H1 (cell line): ENCODE data around the gene DOP1B. TPM values are rescaled to one million over a fixed set of nuclear protein-coding genes. Genes with fewer than 3 reads are reported as not detected.

Experiments used
- CTCF ChIA-PET: fragments of 300-600 bp; sonication (Branson Sonifier 250); formaldehyde crosslinking; loops from one replicate; lab custom pipeline; 2021; ENCODE audit not compliant: partially characterized antibody; lab: Charles Lee
- POLR2A ChIA-PET: fragments of 300-600 bp; sonication (Branson Sonifier 250); formaldehyde crosslinking; loops from one replicate; lab custom pipeline; 2021; ENCODE audit warnings: inconsistent platforms; ENCODE audit not compliant: partially characterized antibody; lab: Charles Lee
- DNase-seq, 2 experiments: peaks; one replicate each; pipeline versions ENCODE4 v3.0.0 to v3.0.0-alpha.2; 2010 to 2022; ENCODE audit warnings: low spot score in 2 of 2, low read depth in 1 of 2, mixed read lengths in 1 of 2
- FAIRE-seq: peaks from 2 replicates; lab custom pipeline; 2011; peaks lifted over from hg19 to GRCh38; lab: Jason Lieb, UNC
- H2AFZ ChIP-seq: 2 replicates; pipeline ENCODE4 v1.8.1; 2012; ENCODE audit warnings: low read length, inconsistent platforms
- H2AK5ac ChIP-seq: 2 replicates; pipeline ENCODE4 v1.6.1; 2013; ENCODE audit warnings: low read depth, low read length
- H2BK120ac ChIP-seq: replicated peaks from 2 replicates; pipeline ENCODE3; 2013; ENCODE audit warnings: low read depth, low read length, inconsistent platforms
- H2BK12ac ChIP-seq: 2 replicates; pipeline ENCODE4 v1.6.1; 2013; ENCODE audit warnings: low read depth, low read length
- H2BK15ac ChIP-seq: 2 replicates; pipeline ENCODE4 v1.6.1; 2013; ENCODE audit warnings: low read length
- H2BK20ac ChIP-seq: 2 replicates; pipeline ENCODE4 v1.6.1; 2013; ENCODE audit warnings: low read length
- H2BK5ac ChIP-seq: 2 replicates; pipeline ENCODE4 v1.6.1; 2013; ENCODE audit warnings: low read depth, low read length
- H3K14ac ChIP-seq: 2 replicates; pipeline ENCODE4 v1.6.1; 2013; ENCODE audit warnings: inconsistent platforms; ENCODE audit not compliant: insufficient read length
- H3K18ac ChIP-seq: 2 replicates; pipeline ENCODE4 v1.6.1; 2013; ENCODE audit warnings: low read length; ENCODE audit errors: extremely low read depth
- H3K23ac ChIP-seq: 2 replicates; pipeline ENCODE4 v1.6.1; 2013; ENCODE audit warnings: inconsistent platforms; ENCODE audit not compliant: insufficient read length
- H3K23me2 ChIP-seq: 2 replicates; pipeline ENCODE4 v1.6.1; 2013; ENCODE audit warnings: low read depth, low read length
- H3K27ac ChIP-seq: 2 replicates; pipeline ENCODE4 v1.6.1; 2011; ENCODE audit warnings: low read depth, low read length, inconsistent platforms
- H3K27me3 ChIP-seq, 4 experiments: replicated peaks in 1 of 4; 1 replicate in 1 of 4; 2 replicates in 3 of 4; pipeline versions ENCODE4 v1.6.1 to v1.8.1; 2011 to 2013; ENCODE audit warnings: low read length in 3 of 4, mild to moderate bottlenecking in 3 of 4, inconsistent platforms in 2 of 4, mixed read lengths in 2 of 4, moderate library complexity in 1 of 4; ENCODE audit not compliant: control insufficient read depth in 3 of 4, insufficient read depth in 3 of 4; ENCODE audit errors: extremely low read depth in 1 of 4
- H3K36me3 ChIP-seq, 4 experiments: 2 replicates each; pipeline versions ENCODE4 v1.6.1 to v1.8.1; 2011 to 2013; ENCODE audit warnings: mild to moderate bottlenecking in 4 of 4, low read length in 3 of 4, moderate library complexity in 2 of 4, control low read depth in 1 of 4, inconsistent platforms in 1 of 4; ENCODE audit not compliant: insufficient read depth in 4 of 4, control insufficient read depth in 2 of 4
- H3K4ac ChIP-seq: replicated peaks from 2 replicates; pipeline ENCODE3; 2013; ENCODE audit warnings: low read length, low read depth, mixed read lengths, inconsistent platforms; ENCODE audit not compliant: insufficient read length
- H3K4me1 ChIP-seq, 4 experiments: replicated peaks in 1 of 4; 1 replicate in 1 of 4; 2 replicates in 3 of 4; pipeline versions ENCODE4 v1.6.1 to v1.8.1; 2011 to 2013; ENCODE audit warnings: low read length in 3 of 4, inconsistent platforms in 2 of 4, mixed read lengths in 1 of 4; ENCODE audit not compliant: insufficient read depth in 4 of 4, control insufficient read depth in 3 of 4
- H3K4me2 ChIP-seq, 2 experiments: 2 replicates each; pipeline versions ENCODE4 v1.6.1 to v1.8.1; 2011 to 2013; ENCODE audit warnings: low read depth in 2 of 2, low read length in 2 of 2, control low read depth in 1 of 2, inconsistent platforms in 1 of 2, mild to moderate bottlenecking in 1 of 2; ENCODE audit not compliant: insufficient read depth in 1 of 2
- H3K4me3 ChIP-seq, 4 experiments: fragments of 200-600, 300-600 bp in 1 of 4; sonication (generic), shearing (Covaris generic), sonication (Bioruptor Twin) in 1 of 4; 2 replicates each; pipeline versions ENCODE4 v1.5.1 to v1.8.1; 2011 to 2016; ENCODE audit warnings: low read length in 4 of 4, low read depth in 3 of 4, control low read depth in 2 of 4, inconsistent platforms in 2 of 4, mild to moderate bottlenecking in 2 of 4, mixed read lengths in 1 of 4, moderate library complexity in 1 of 4; ENCODE audit not compliant: insufficient read depth in 2 of 4; ENCODE audit errors: extremely low read depth in 1 of 4
- H3K56ac ChIP-seq: replicated peaks from 2 replicates; pipeline ENCODE3; 2013; ENCODE audit warnings: low read depth, mild to moderate bottlenecking, mixed read lengths, low read length, inconsistent platforms; ENCODE audit not compliant: insufficient read length
- H3K79me1 ChIP-seq: 2 replicates; pipeline ENCODE4 v1.6.1; 2013; ENCODE audit warnings: low read depth, low read length, control low read depth
- H3K79me2 ChIP-seq, 2 experiments: 2 replicates each; pipeline versions ENCODE4 v1.6.1 to v1.8.1; 2012 to 2013; ENCODE audit warnings: low read length in 2 of 2, mild to moderate bottlenecking in 2 of 2, inconsistent platforms in 1 of 2; ENCODE audit not compliant: insufficient read depth in 2 of 2, control insufficient read depth in 1 of 2
- H3K9ac ChIP-seq, 4 experiments: replicated peaks in 1 of 4; 1 replicate in 1 of 4; 2 replicates in 3 of 4; pipeline versions ENCODE4 v1.6.1 to v1.8.1; 2011 to 2013; ENCODE audit warnings: low read depth in 3 of 4, low read length in 3 of 4, control low read depth in 2 of 4, mild to moderate bottlenecking in 2 of 4, moderate library complexity in 2 of 4, inconsistent platforms in 1 of 4; ENCODE audit errors: extremely low read depth in 1 of 4
- H3K9me3 ChIP-seq, 2 experiments: 2 replicates each; pipeline versions ENCODE4 v1.6.1 to v1.8.1; 2012 to 2013; ENCODE audit warnings: mild to moderate bottlenecking in 2 of 2, moderate library complexity in 2 of 2, control low read depth in 1 of 2, inconsistent platforms in 1 of 2, low read depth in 1 of 2, low read length in 1 of 2, mixed read lengths in 1 of 2; ENCODE audit not compliant: insufficient read depth in 2 of 2
- H4K20me1 ChIP-seq, 2 experiments: replicated peaks in 1 of 2; 2 replicates each; pipeline versions ENCODE3 to v1.8.1; 2011 to 2013; ENCODE audit warnings: inconsistent platforms in 2 of 2, low read length in 2 of 2, mild to moderate bottlenecking in 1 of 2; ENCODE audit not compliant: insufficient read depth in 2 of 2, control insufficient read depth in 1 of 2
- H4K5ac ChIP-seq: 2 replicates; pipeline ENCODE4 v1.6.1; 2013; ENCODE audit warnings: low read length, low read depth, mixed read lengths, inconsistent platforms; ENCODE audit not compliant: insufficient read length
- H4K8ac ChIP-seq: 2 replicates; pipeline ENCODE4 v1.8.0; 2013; ENCODE audit warnings: mild to moderate bottlenecking, moderate library complexity, low read length, inconsistent platforms; ENCODE audit not compliant: insufficient read depth; ENCODE audit errors: extremely low read depth
- H4K91ac ChIP-seq: replicated peaks from 2 replicates; pipeline ENCODE3; 2013; ENCODE audit warnings: low read length, mixed read lengths, inconsistent platforms; ENCODE audit not compliant: insufficient read length
- POLR2A ChIP-seq, 2 experiments: IDR thresholded peaks; 1 replicate in 1 of 2; 2 replicates in 1 of 2; pipeline ENCODE4 v1.6.1; 2011; ENCODE audit warnings: low read depth in 2 of 2, low read length in 2 of 2, mild to moderate bottlenecking in 2 of 2; ENCODE audit errors: control extremely low read depth in 1 of 2
- WGBS, 2 experiments: shearing (Covaris generic) in 1 of 2; methylation state at CpG; one replicate each; pipeline versions ENCODE4 v1.1.6 to v1.1.7; 2013 to 2015; ENCODE audit warnings: low lambda C conversion rate in 2 of 2, mixed read lengths in 2 of 2, inconsistent platforms in 1 of 2, low coverage in 1 of 2, missing lambda C conversion rate in 1 of 2; ENCODE audit not compliant: insufficient replicate concordance in 2 of 2, insufficient coverage in 1 of 2, insufficient read length in 1 of 2; ENCODE audit errors: extremely low coverage in 1 of 2, missing lambda C conversion rate in 1 of 2; 5-methylcytosine and 5-hydroxymethylcytosine counted together
- polyA plus RNA-seq, 7 experiments: library from polyadenylated mRNA; depleted of rRNA in 3 of 7; stranded (reverse) in 5 of 7; unstranded in 2 of 7; fragments of >200 nt in 5 of 7; fragments of 200-250 nt in 2 of 7; gene quantifications; 1 replicate in 5 of 7; 2 replicates in 1 of 7; 4 replicates in 1 of 7; pipeline versions ENCODE4 v1.2.1 to v1.2.3, GENCODE V29; 2011 to 2013; ENCODE audit warnings: missing spikeins in 2 of 7, mixed read lengths in 2 of 7
- total RNA-seq: library from RNA; stranded (reverse); fragmentation: NEBNext Ultra II Directional; extraction: Animal tissue kit (Norgen Biotek cat#: 25700); gene quantifications from 2 replicates; pipeline ENCODE4 v1.2.1, GENCODE V29; 2021

Gene DOP1B
- total and polyA plus RNA-seq, 2 of the 8 experiments (the other 6 are each of a cell fraction or from before 2014, with no cell fraction given): 2.8 to 9.9 TPM

DNA sequence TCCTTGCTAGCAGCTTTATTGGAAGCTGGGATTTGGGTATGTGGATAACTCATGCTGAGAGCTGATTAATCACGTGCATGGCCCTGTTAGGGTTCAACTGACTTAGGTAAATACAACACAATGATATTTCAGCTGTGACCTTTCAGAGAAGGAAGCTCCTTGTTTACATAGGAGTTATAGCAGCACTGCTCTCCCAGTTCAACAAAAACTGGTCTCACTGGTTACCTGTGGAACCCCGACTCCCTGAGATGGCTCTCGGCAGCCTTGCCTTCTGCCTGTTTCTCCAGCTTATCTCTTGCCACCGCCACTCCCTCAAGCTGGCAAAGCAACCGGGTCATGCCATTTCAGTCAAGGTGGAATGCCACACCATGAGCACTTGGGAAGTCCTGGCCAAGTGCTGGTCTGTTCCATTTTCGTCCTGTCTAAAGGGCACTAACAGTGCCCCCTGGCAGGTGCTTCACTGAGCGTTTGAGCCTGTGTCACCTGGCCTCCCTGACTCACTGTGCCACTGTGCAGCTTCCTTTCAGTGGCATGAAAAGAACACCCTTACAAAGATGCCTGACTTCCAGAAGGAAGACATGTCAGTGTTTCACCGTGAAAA, 31.6 kb downstream of the DOP1B start:
- 80% methylated on average over 8 of the region's 8 CpGs; no CpG with 5 or more reads in 1 of the 2 experiments for WGBS, 2 experiments
- Histone ChIP-seq H3K4me1 (peaks cover 0 to 3% (median 0%) of the 10 kb centered on the region in 4 experiments; a peak in 2 of 7 replicates), H2BK120ac (no peak overlapping the region), H3K4me3 (no peak overlapping the region), H3K9me3 (no peaks in the 10 kb centered on the region), H3K9ac (no peak overlapping the region), H4K20me1 (no peaks in the 10 kb centered on the region), H3K14ac (no peak overlapping the region), H3K79me1 (no peaks in the 10 kb centered on the region), H3K36me3 (no peaks in the 10 kb centered on the region), H3K27me3 (no peaks in the 10 kb centered on the region; a peak in 1 of 7 replicates), H2BK20ac (no peak overlapping the region), H3K4ac (no peak overlapping the region), H2AFZ (no peak overlapping the region), H3K18ac (0 out of 2 replicates have a peak overlapping the region, but pooled peaks have one; percentile 29), H3K79me2 (no peaks in the 10 kb centered on the region; a peak in 1 of 4 replicates), H4K5ac (no peak overlapping the region), H3K4me2 (no peak overlapping the region), H2BK15ac (no peak overlapping the region), H3K27ac (no peak overlapping the region), H4K91ac (no peak overlapping the region), H2BK5ac (no peak overlapping the region), H3K23me2 (no peaks in the 10 kb centered on the region), H2AK5ac (no peak overlapping the region), H4K8ac (no peak overlapping the region), H3K23ac (no peak overlapping the region), H2BK12ac (no peak overlapping the region), H3K56ac (no peak overlapping the region)
- POLR2A ChIA-PET: interaction anchor here (1.3 kb wide), 1 partner anchor 33 kb away, joined by 4 read pairs; no protein-coding TSS in a partner anchor
- DNase-seq: no peak
- TF ChIP-seq POLR2A (IDR thresholded peaks at IDR 0.05; ENCODE audit: control extremely low read depth in 1 of 2, low read depth in 2 of 2, low read length in 2 of 2): no peak
- CTCF ChIA-PET: interaction anchor here (0.7 to 2.4 kb wide), 9 partner anchors 10 to 73 kb away, joined by 3 to 13 read pairs (median 7); no protein-coding TSS in a partner anchor
- no peak for FAIRE-seq
